ENCODE data around the gene FNDC3B. TPM values are rescaled to one million over a fixed set of nuclear protein-coding genes. Genes with fewer than 3 reads are reported as not detected.

The FNDC3B gene
- total and polyA plus RNA-seq, 9 of the 15 experiments (the other 6 are each of a cell fraction or from before 2014, with no cell fraction given), result 7.0 to 35.8 (median 16.2) TPM

- no peak for TF ChIP-seq ZBTB40 (IDR thresholded peaks at IDR 0.05)
- no peak for TF ChIP-seq ZBTB40 (CRISPR knock-in tag; IDR thresholded peaks at IDR 0.05)
- peak; percentile 75 for TF ChIP-seq MEF2D (tag; conservative IDR thresholded peaks at IDR 0.05; ENCODE audit: low read depth)
- no peak for TF ChIP-seq RBM34 (IDR thresholded peaks at IDR 0.05; ENCODE audit: borderline replicate concordance, insufficient read depth, low read length)
- peak; percentile 55 for TF ChIP-seq ARID1B (IDR thresholded peaks at IDR 0.05)
- TF ChIP-seq ARID2 (IDR thresholded peaks at IDR 0.05), result no peak
Measured at GRCh38 chr3:172096881-172097420, 57.6 kb downstream of the FNDC3B start (continued).
